Measurements from ENCODE around the gene PRRC1.

Gene PRRC1

DNA sequence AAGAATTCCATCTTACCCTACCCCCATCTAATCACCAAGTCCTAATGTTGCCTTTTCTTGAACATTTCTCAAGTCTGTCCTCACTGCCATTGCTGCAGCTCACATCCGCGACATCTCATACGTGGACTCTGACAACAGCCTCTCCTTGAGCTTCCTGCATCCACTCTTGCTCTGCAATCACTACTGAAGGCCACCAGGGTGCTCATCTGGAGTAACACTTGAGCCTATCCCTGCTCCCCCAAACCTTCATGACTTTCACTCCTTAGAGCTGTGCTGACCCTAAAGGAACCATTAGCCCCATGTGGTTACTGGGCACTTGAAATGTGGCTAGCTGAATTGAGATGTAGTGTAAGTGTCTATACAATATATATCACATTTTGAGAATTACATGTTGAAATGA is 85.0 kb downstream of the PRRC1 start:
- Histone ChIP-seq H3K9ac (ENCODE audit: low read depth, low read length, poor library complexity, severe bottlenecking) (no peak overlapping the region), H3K4me3 (ENCODE audit: low read length, poor library complexity, severe bottlenecking) (no peak overlapping the region), H3K4me1 (ENCODE audit: insufficient read depth, low read length, poor library complexity, severe bottlenecking) (no peaks in the 10 kb centered on the region), H3K9me2 (replicated peaks; ENCODE audit: low read depth, low read length) (no peaks in the 10 kb centered on the region), H3K36me3 (ENCODE audit: insufficient read depth, low read length) (no peaks in the 10 kb centered on the region), H3K4me2 (ENCODE audit: low read depth, low read length, poor library complexity, severe bottlenecking) (no peak overlapping the region), H4K20me1 (ENCODE audit: insufficient read depth, low read length, poor library complexity, severe bottlenecking) (no peaks in the 10 kb centered on the region), H2AFZ (ENCODE audit: low read length) (no peak overlapping the region), H3K27me3 (ENCODE audit: insufficient read depth, low read length, poor library complexity, severe bottlenecking) (no peaks in the 10 kb centered on the region), H3K9me3 (ENCODE audit: insufficient read depth, low read depth, low read length) (no peaks in the 10 kb centered on the region), H3F3A (ENCODE audit: low read depth) (no peaks in the 10 kb centered on the region), H3K79me2 (ENCODE audit: insufficient read depth, low read length) (no peaks in the 10 kb centered on the region)
- TF ChIP-seq EZH2phosphoT487 (IDR thresholded peaks at IDR 0.05; ENCODE audit: borderline replicate concordance) (no peak), CTCF (conservative IDR thresholded peaks at IDR 0.05; ENCODE audit: low read length) (no peak; the same call in 1 of the 2 replicates)

DNA sequence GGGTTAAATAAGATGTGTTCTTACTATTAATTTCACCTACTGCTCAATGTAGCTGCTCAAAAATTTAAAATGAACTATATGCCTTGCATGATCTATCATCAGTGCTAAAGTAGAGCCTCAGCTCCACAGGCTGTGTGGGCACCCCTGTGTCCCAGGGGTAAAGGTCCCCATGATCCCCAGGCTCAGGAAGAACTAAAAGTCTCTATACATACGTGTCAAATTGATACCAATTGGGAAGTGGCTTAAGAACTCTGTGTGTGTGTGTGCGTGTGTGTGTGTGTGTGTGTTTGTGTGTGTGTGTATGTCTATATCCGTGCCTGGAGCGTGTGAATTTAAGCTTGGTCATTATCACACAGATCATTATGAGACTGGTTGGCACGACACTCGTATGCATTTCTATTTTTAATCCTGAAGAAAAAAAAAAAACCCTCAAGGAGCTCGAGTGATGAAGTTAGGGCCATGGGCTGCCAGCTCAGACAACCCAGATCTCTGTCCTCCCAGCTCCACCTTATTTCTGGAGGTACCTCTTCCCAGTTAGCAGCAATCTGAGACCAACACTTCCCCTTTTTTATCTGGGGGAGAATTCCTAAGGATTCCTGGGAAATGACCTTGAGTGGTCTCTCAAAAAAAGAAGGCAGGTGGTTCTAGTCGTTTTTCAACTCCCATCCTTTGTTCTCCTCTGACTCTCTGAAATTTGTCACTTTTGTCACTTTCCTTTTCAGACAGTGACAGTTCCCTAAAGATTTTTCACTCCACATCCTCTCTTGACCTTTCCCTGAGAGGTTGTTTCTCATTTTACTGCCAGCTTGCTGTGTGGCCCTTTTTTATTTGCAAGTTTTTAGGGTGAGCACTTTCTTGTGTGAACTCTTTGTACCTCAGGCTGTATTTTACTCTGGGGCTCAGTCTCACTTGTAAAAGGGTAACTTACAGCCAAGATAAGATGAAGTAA is 85.7 kb downstream of the PRRC1 start:
- H3K4me3 ChIP-seq (ENCODE audit: low read length, poor library complexity, severe bottlenecking), result no peak overlapping the region
- no peaks in the 10 kb centered on the region for H3K36me3 ChIP-seq (ENCODE audit: insufficient read depth, low read length)
- H3K9me2 ChIP-seq (replicated peaks; ENCODE audit: low read depth, low read length), result no peaks in the 10 kb centered on the region
- H3K9me3 ChIP-seq (ENCODE audit: insufficient read depth, low read depth, low read length), result no peaks in the 10 kb centered on the region
- H3K4me2 ChIP-seq (ENCODE audit: low read depth, low read length, poor library complexity, severe bottlenecking), result no peak overlapping the region
- H3K9ac ChIP-seq (ENCODE audit: low read depth, low read length, poor library complexity, severe bottlenecking), result no peak overlapping the region
- H3K4me1 ChIP-seq (ENCODE audit: insufficient read depth, low read length, poor library complexity, severe bottlenecking), result no peaks in the 10 kb centered on the region
- H2AFZ ChIP-seq (ENCODE audit: low read length), result 0 out of 2 replicates have a peak overlapping the region, but pooled peaks have one; percentile 52
- no peaks in the 10 kb centered on the region for H3K79me2 ChIP-seq (ENCODE audit: insufficient read depth, low read length)
- no peaks in the 10 kb centered on the region for H3K27me3 ChIP-seq (ENCODE audit: insufficient read depth, low read length, poor library complexity, severe bottlenecking)
- H4K20me1 ChIP-seq (ENCODE audit: insufficient read depth, low read length, poor library complexity, severe bottlenecking), result no peaks in the 10 kb centered on the region
- H3F3A ChIP-seq (ENCODE audit: low read depth), result no peaks in the 10 kb centered on the region
- TF ChIP-seq EZH2phosphoT487 (IDR thresholded peaks at IDR 0.05; ENCODE audit: borderline replicate concordance) (no peak), CTCF (conservative IDR thresholded peaks at IDR 0.05; ENCODE audit: low read length) (no peak)

Measured in Loucy (cell line).